ENCODE results near the gene KAT14. TPM values are rescaled to one million over a fixed set of nuclear protein-coding genes. Genes with fewer than 3 reads are reported as not detected.
A peak's percentile ranks its signal among the peaks of the same experiment; 100 is the strongest.
"Not testable (repeated sequence)": the region's sequence is repeated elsewhere in the genome, so short reads cannot be mapped to it uniquely, and the experiment has no call there.

The KAT14 gene
- total RNA-seq, 2 donors from 2014 or later: 35.2 to 51.0 TPM

DNA sequence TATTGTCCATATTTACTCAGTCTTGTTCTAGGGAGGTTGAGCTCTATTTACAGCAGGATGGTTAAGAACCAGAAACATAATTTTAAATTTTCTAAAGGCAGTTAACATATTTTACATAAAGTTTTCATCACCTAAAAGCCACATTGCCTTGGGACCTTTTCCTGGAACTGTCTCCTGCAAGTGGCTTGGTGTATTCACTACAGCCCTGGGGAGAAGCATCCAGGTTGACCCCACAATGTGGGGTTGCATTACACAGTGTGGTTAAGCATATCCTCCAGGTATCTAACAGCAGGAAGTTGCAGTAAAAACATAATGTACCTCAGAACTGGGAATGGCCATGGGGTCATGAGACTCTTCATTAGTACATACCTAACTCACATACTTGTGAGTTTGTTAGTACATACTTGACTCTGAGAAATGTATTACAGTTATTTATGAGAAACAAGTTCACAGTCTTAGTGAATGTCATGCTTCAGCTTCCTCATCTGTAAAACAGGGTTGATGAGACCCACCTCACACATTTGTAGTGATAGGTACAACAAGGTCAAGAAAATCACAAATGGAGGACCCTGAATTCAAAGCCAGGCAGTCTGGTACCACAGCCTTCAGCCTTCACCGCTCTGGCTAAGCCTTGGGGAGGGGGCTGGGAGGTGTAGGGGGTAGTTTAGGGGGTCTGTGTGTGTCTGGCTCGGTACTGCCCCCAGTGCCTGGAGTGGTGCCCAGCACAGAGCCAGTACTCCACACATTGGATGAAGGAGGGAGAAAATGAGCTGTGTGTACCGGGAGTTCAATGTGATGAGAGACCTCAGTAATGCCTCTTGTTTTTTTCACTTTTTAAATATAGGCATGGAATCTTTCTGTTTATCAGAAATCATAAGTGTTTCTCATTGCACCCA is 52.9 kb downstream of the KAT14 start:
- DNase-seq: peak; percentile 61
- H3K36me3 Mint-ChIP-seq (ENCODE audit: low read depth): peaks cover 68% of the 10 kb centered on the region
- TF ChIP-seq, protein P1, sequence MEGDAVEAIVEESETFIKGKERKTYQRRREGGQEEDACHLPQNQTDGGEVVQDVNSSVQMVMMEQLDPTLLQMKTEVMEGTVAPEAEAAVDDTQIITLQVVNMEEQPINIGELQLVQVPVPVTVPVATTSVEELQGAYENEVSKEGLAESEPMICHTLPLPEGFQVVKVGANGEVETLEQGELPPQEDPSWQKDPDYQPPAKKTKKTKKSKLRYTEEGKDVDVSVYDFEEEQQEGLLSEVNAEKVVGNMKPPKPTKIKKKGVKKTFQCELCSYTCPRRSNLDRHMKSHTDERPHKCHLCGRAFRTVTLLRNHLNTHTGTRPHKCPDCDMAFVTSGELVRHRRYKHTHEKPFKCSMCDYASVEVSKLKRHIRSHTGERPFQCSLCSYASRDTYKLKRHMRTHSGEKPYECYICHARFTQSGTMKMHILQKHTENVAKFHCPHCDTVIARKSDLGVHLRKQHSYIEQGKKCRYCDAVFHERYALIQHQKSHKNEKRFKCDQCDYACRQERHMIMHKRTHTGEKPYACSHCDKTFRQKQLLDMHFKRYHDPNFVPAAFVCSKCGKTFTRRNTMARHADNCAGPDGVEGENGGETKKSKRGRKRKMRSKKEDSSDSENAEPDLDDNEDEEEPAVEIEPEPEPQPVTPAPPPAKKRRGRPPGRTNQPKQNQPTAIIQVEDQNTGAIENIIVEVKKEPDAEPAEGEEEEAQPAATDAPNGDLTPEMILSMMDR (conservative IDR thresholded peaks at IDR 0.05): peak; percentile 65
- H3K27ac Mint-ChIP-seq: no peak overlapping the region
- Histone ChIP-seq H3K36me3 (ENCODE audit: control insufficient read depth, insufficient read depth, low read length) (peaks cover 39% of the 10 kb centered on the region), H3K4me1 (ENCODE audit: control insufficient read depth, insufficient read depth, low read length) (peaks cover 7% of the 10 kb centered on the region), H3K9me3 (ENCODE audit: control insufficient read depth, low read length) (peaks cover 5% of the 10 kb centered on the region), H3K4me3 (ENCODE audit: low read length) (no peak overlapping the region), H3K27ac (ENCODE audit: low read depth, low read length) (no peak overlapping the region), H3K9ac (ENCODE audit: extremely low read depth, low read length, poor library complexity, severe bottlenecking) (no peak overlapping the region), H3K27me3 (ENCODE audit: control insufficient read depth, insufficient read depth, low read length, poor library complexity, severe bottlenecking) (no peaks in the 10 kb centered on the region)
- peaks cover 11% of the 10 kb centered on the region for H3K4me1 Mint-ChIP-seq
- WGBS, 2 experiments (ENCODE audit: insufficient coverage in 1 of 2, insufficient read length in 1 of 2): 79 to 88% methylated on average over 2 to 3 of the region's 3 CpGs
- H3K9me3 Mint-ChIP-seq: peaks cover 14% of the 10 kb centered on the region
- H3K27me3 Mint-ChIP-seq (ENCODE audit: insufficient read depth): no peaks in the 10 kb centered on the region
- no peak overlapping the region for H3K4me3 Mint-ChIP-seq

DNA sequence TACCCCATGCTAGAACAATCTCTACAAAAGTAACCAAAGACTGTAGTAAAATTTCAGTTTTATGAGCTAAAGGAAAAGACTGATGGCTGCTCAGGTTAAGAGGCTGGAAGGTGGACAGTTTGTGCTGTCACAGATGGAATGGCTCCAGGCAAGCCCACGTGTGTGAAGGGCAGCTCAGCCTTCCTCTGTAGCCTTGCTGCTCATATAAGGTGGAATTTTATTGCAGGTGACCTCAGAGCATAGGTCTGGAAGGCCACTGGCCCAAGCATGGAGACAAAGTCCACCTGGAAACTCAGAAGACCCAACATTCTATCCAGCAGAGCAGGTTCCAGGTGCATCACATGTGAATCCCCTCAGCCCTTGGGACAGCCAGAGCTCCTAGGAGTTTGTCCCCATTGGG is 53.6 kb downstream of the KAT14 start:
- WGBS, 2 experiments (ENCODE audit: insufficient coverage in 1 of 2, insufficient read length in 1 of 2): 95 to 100% methylated on average over 1 of the region's 1 CpG
- Histone ChIP-seq H3K4me3 (ENCODE audit: low read length) (no peak overlapping the region), H3K27me3 (ENCODE audit: control insufficient read depth, insufficient read depth, low read length, poor library complexity, severe bottlenecking) (no peaks in the 10 kb centered on the region), H3K36me3 (ENCODE audit: control insufficient read depth, insufficient read depth, low read length) (peaks cover 32% of the 10 kb centered on the region), H3K9me3 (ENCODE audit: control insufficient read depth, low read length) (peaks cover 5% of the 10 kb centered on the region), H3K9ac (ENCODE audit: extremely low read depth, low read length, poor library complexity, severe bottlenecking) (no peak overlapping the region), H3K27ac (ENCODE audit: low read depth, low read length) (no peak overlapping the region), H3K4me1 (ENCODE audit: control insufficient read depth, insufficient read depth, low read length) (peaks cover 7% of the 10 kb centered on the region)
- H3K4me1 Mint-ChIP-seq: peaks cover 11% of the 10 kb centered on the region
- peaks cover 14% of the 10 kb centered on the region for H3K9me3 Mint-ChIP-seq
- H3K36me3 Mint-ChIP-seq (ENCODE audit: low read depth): peaks cover 67% of the 10 kb centered on the region
- no peak overlapping the region for H3K4me3 Mint-ChIP-seq
- H3K27me3 Mint-ChIP-seq (ENCODE audit: insufficient read depth): no peaks in the 10 kb centered on the region
- TF ChIP-seq, protein P1 (conservative IDR thresholded peaks at IDR 0.05): no peak
- no peak for DNase-seq
- no peak overlapping the region for H3K27ac Mint-ChIP-seq

DNA sequence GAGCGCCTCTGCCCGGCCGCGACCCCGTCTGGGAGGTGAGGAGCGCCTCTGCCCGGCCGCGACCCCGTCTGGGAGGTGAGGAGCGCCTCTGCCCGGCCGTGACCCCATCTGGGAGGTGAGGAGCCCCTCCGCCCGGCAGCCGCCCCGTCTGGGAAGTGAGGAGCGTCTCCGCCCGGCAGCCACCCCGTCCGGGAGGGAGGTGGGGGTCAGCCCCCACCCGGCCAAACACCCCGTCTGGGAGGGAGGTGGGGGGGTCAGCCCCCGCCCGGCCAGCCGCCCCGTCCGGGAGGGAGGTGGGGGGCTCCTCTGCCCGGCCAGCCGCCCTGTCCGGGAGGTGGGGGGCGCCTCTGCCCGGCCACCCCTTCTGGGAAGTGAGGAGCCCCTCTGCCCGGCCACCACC is 56.8 kb downstream of the KAT14 start:
- Mint-ChIP-seq H3K36me3 (ENCODE audit: low read depth) (peaks cover 42% of the 10 kb centered on the region), H3K9me3 (peaks cover 14% of the 10 kb centered on the region)
- not testable (repeated sequence) for H3K27ac Mint-ChIP-seq; H3K27me3 ChIP-seq (ENCODE audit: control insufficient read depth, insufficient read depth, low read length, poor library complexity, severe bottlenecking); H3K4me3 ChIP-seq (ENCODE audit: low read length); H3K27me3 Mint-ChIP-seq (ENCODE audit: insufficient read depth); H3K9me3 ChIP-seq (ENCODE audit: control insufficient read depth, low read length); H3K9ac ChIP-seq (ENCODE audit: extremely low read depth, low read length, poor library complexity, severe bottlenecking); DNase-seq; H3K27ac ChIP-seq (ENCODE audit: low read depth, low read length); H3K4me3 Mint-ChIP-seq; H3K4me1 ChIP-seq (ENCODE audit: control insufficient read depth, insufficient read depth, low read length); H3K4me1 Mint-ChIP-seq
- 80 to 94% methylated on average over 1 to 31 of the region's 35 CpGs for WGBS, 2 experiments (ENCODE audit: insufficient coverage in 1 of 2, insufficient read length in 1 of 2)
- H3K36me3 ChIP-seq (ENCODE audit: control insufficient read depth, insufficient read depth, low read length): peaks cover 14% of the 10 kb centered on the region

Data from endodermal cell (in vitro differentiated cells).